HepG2 (cell line): ENCODE measurements around the gene ANXA6. TPM values are rescaled to one million over a fixed set of nuclear protein-coding genes. Genes with fewer than 3 reads are reported as not detected.
A peak's percentile ranks its signal among the peaks of the same experiment; 100 is the strongest.

ENCODE experiments used
- BRD4 ChIP-seq: sonication (generic); formaldehyde crosslinking; IDR thresholded peaks from 2 replicates; pipeline ENCODE4 v1.4.0; 2020; ENCODE audit warnings: missing genetic modification reagents
- HDAC1 ChIP-seq: sonication (generic); formaldehyde crosslinking; IDR thresholded peaks from 2 replicates; pipeline ENCODE4 v1.5.1; 2020; ENCODE audit warnings: mild to moderate bottlenecking, missing genetic modification reagents
- NCOA1 ChIP-seq: sonication (generic); formaldehyde crosslinking; IDR thresholded peaks from 2 replicates; pipeline ENCODE4 v1.9.0; 2021; ENCODE audit warnings: missing genetic modification reagents
- NFKBIZ ChIP-seq: IDR thresholded peaks from 2 replicates; pipeline ENCODE4 v1.6.1; 2018; ENCODE audit warnings: missing genetic modification reagents, missing compliant biosample characterization
- POLR2G ChIP-seq: fragments of 200-400 bp; formaldehyde crosslinking; IDR thresholded peaks from 2 replicates; pipeline ENCODE4 v1.6.1; 2018; ENCODE audit warnings: mild to moderate bottlenecking, low read depth, low read length, moderate library complexity
- RBM39 ChIP-seq: fragments of 200-400 bp; formaldehyde crosslinking; IDR thresholded peaks from one replicate; pipeline ENCODE4 v1.6.1; 2018; ENCODE audit warnings: antibody characterized with exemption, mild to moderate bottlenecking, low read depth, low read length; ENCODE audit not compliant: poor library complexity, severe bottlenecking
- YEATS2 ChIP-seq: sonication (generic); formaldehyde crosslinking; IDR thresholded peaks from 2 replicates; pipeline ENCODE4 v1.4.0; 2020; ENCODE audit warnings: missing genetic modification reagents, borderline replicate concordance
- ZFP36 ChIP-seq: fragments of 150-350 bp; IDR thresholded peaks from 2 replicates; pipeline ENCODE4 v1.6.1; 2018; ENCODE audit warnings: borderline replicate concordance, low read length, low read depth; ENCODE audit not compliant: partially characterized antibody
- ZNF501 ChIP-seq: sonication (generic); formaldehyde crosslinking; IDR thresholded peaks from 2 replicates; pipeline ENCODE4 v1.5.1; 2020; ENCODE audit warnings: mild to moderate bottlenecking, moderate library complexity, missing genetic modification reagents
- ZNF772 ChIP-seq: sonication (generic); formaldehyde crosslinking; IDR thresholded peaks from 2 replicates; pipeline ENCODE4 v1.5.0; 2020; ENCODE audit warnings: mild to moderate bottlenecking, missing genetic modification reagents
- ZSCAN25 ChIP-seq: sonication (generic); formaldehyde crosslinking; IDR thresholded peaks from 2 replicates; pipeline ENCODE4 v1.8.0; 2022; ENCODE audit warnings: mild to moderate bottlenecking, missing genetic modification reagents
- polyA plus RNA-seq, 8 experiments: library from polyadenylated mRNA; depleted of rRNA in 3 of 8; stranded (reverse) in 7 of 8; unstranded in 1 of 8; fragments of >200 nt; fragmentation: Illumina TruSeq in 4 of 8; extraction: Trizol in 4 of 8; gene quantifications; 2 replicates each; pipeline versions ENCODE4 v1.2.1 to v1.2.3, GENCODE V29; 2011 to 2016; ENCODE audit warnings: low read depth in 4 of 8, missing spikeins in 1 of 8, mixed read lengths in 1 of 8; ENCODE audit not compliant: insufficient read depth in 1 of 8
- total RNA-seq, 5 experiments: library from RNA; depleted of rRNA; stranded (reverse); fragments of >200 nt; fragmentation: Illumina TruSeq; extraction: Trizol; gene quantifications; 2 replicates each; pipeline ENCODE4 v1.2.3, GENCODE V29; 2016; ENCODE audit warnings: low read depth in 1 of 5
- TF ChIP-seq, protein P1 (sequence below): sonication (generic); formaldehyde crosslinking; IDR thresholded peaks from 2 replicates; pipeline ENCODE4 v1.4.0; 2020; ENCODE audit warnings: low read depth, missing genetic modification reagents
- TF ChIP-seq, protein P2 (sequence below): sonication (generic); formaldehyde crosslinking; IDR thresholded peaks from 2 replicates; pipeline ENCODE4 v1.5.1; 2020; ENCODE audit warnings: mild to moderate bottlenecking, missing genetic modification reagents, moderate library complexity
- TF ChIP-seq, protein P3 (sequence below): sonication (generic); formaldehyde crosslinking; IDR thresholded peaks from 2 replicates; pipeline ENCODE4 v1.5.1; 2020; ENCODE audit warnings: mild to moderate bottlenecking, missing genetic modification reagents, borderline replicate concordance

The ANXA6 gene
- total and polyA plus RNA-seq, 2 of the 13 experiments (the other 11 are each of a cell fraction or from before 2014, with no cell fraction given): 103 to 125 TPM

DNA sequence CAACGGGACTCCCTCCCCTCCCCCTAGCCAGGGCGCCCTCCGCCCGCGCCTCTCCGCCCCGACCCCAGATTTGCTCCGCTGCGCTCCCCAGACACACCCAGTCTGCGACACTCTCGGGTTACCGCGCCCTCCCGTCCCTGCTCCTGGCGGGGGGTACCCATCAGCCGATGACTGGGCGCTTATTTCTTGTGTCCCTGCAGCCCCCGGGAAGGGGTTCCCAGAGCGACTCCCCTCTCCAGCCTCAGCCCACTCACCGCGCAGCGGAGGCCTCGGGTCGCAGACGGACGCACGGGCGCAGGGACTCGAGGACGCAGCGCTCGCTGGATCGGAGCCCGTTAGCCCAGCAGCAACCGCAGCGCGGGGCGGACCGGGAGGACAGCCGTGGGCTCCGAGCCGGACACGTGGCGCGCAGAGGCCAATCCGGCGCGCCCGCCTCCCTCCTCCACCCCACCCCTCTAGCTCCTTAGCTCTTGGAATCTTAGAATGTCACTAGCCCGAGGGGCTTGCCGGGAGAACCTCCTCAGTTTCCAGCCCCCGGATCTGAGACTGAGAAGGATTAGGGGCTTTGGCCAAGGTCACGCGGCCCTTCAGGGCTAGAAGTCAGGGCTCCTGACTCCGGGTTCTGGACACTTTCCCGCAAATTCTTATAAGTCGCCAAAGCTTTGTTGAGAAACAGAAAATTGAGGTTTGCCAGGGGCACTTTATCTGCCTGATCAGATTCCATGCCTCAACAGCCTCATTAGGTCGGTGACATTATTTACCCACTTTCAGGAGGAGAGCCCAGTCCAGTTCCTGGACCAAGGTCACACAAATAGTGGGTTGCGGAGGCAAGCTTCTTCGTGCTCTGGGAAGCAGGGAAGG, at the start of gene ANXA6 (continued):
- TF ChIP-seq NFKBIZ (CRISPR knock-in tag) (peak; percentile 33; the same call in 1 of the 2 replicates), NCOA1 (0 out of 2 replicates have a peak, but pooled peaks have one; percentile 48), ZSCAN25 (CRISPR knock-in tag) (no peak; the same call in 1 of the 2 replicates), POLR2G (peak; percentile 53), ZFP36 (no peak), YEATS2 (CRISPR knock-in tag) (no peak), HDAC1 (peak; percentile 67; the same call in 1 of the 2 replicates), RBM39 (no peak), ZNF772 (peak; percentile 45; the same call in 1 of the 2 replicates), BRD4 (CRISPR knock-in tag) (peak; percentile 57; the same call in 1 of the 2 replicates), ZNF501 (CRISPR knock-in tag) (peak; percentile 37; the same call in 1 of the 2 replicates)
- TF ChIP-seq, protein P1, sequence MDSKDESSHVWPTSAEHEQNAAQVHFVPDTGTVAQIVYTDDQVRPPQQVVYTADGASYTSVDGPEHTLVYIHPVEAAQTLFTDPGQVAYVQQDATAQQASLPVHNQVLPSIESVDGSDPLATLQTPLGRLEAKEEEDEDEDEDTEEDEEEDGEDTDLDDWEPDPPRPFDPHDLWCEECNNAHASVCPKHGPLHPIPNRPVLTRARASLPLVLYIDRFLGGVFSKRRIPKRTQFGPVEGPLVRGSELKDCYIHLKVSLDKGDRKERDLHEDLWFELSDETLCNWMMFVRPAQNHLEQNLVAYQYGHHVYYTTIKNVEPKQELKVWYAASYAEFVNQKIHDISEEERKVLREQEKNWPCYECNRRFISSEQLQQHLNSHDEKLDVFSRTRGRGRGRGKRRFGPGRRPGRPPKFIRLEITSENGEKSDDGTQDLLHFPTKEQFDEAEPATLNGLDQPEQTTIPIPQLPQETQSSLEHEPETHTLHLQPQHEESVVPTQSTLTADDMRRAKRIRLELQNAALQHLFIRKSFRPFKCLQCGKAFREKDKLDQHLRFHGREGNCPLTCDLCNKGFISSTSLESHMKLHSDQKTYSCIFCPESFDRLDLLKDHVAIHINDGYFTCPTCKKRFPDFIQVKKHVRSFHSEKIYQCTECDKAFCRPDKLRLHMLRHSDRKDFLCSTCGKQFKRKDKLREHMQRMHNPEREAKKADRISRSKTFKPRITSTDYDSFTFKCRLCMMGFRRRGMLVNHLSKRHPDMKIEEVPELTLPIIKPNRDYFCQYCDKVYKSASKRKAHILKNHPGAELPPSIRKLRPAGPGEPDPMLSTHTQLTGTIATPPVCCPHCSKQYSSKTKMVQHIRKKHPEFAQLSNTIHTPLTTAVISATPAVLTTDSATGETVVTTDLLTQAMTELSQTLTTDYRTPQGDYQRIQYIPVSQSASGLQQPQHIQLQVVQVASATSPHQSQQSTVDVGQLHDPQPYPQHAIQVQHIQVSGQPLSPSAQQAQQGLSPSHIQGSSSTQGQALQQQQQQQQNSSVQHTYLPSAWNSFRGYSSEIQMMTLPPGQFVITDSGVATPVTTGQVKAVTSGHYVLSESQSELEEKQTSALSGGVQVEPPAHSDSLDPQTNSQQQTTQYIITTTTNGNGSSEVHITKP (CRISPR knock-in tag): no peak
- TF ChIP-seq, protein P2, sequence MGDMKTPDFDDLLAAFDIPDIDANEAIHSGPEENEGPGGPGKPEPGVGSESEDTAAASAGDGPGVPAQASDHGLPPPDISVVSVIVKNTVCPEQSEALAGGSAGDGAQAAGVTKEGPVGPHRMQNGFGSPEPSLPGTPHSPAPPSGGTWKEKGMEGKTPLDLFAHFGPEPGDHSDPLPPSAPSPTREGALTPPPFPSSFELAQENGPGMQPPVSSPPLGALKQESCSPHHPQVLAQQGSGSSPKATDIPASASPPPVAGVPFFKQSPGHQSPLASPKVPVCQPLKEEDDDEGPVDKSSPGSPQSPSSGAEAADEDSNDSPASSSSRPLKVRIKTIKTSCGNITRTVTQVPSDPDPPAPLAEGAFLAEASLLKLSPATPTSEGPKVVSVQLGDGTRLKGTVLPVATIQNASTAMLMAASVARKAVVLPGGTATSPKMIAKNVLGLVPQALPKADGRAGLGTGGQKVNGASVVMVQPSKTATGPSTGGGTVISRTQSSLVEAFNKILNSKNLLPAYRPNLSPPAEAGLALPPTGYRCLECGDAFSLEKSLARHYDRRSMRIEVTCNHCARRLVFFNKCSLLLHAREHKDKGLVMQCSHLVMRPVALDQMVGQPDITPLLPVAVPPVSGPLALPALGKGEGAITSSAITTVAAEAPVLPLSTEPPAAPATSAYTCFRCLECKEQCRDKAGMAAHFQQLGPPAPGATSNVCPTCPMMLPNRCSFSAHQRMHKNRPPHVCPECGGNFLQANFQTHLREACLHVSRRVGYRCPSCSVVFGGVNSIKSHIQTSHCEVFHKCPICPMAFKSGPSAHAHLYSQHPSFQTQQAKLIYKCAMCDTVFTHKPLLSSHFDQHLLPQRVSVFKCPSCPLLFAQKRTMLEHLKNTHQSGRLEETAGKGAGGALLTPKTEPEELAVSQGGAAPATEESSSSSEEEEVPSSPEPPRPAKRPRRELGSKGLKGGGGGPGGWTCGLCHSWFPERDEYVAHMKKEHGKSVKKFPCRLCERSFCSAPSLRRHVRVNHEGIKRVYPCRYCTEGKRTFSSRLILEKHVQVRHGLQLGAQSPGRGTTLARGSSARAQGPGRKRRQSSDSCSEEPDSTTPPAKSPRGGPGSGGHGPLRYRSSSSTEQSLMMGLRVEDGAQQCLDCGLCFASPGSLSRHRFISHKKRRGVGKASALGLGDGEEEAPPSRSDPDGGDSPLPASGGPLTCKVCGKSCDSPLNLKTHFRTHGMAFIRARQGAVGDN (CRISPR knock-in tag): peak; percentile 95
- TF ChIP-seq, protein P3, sequence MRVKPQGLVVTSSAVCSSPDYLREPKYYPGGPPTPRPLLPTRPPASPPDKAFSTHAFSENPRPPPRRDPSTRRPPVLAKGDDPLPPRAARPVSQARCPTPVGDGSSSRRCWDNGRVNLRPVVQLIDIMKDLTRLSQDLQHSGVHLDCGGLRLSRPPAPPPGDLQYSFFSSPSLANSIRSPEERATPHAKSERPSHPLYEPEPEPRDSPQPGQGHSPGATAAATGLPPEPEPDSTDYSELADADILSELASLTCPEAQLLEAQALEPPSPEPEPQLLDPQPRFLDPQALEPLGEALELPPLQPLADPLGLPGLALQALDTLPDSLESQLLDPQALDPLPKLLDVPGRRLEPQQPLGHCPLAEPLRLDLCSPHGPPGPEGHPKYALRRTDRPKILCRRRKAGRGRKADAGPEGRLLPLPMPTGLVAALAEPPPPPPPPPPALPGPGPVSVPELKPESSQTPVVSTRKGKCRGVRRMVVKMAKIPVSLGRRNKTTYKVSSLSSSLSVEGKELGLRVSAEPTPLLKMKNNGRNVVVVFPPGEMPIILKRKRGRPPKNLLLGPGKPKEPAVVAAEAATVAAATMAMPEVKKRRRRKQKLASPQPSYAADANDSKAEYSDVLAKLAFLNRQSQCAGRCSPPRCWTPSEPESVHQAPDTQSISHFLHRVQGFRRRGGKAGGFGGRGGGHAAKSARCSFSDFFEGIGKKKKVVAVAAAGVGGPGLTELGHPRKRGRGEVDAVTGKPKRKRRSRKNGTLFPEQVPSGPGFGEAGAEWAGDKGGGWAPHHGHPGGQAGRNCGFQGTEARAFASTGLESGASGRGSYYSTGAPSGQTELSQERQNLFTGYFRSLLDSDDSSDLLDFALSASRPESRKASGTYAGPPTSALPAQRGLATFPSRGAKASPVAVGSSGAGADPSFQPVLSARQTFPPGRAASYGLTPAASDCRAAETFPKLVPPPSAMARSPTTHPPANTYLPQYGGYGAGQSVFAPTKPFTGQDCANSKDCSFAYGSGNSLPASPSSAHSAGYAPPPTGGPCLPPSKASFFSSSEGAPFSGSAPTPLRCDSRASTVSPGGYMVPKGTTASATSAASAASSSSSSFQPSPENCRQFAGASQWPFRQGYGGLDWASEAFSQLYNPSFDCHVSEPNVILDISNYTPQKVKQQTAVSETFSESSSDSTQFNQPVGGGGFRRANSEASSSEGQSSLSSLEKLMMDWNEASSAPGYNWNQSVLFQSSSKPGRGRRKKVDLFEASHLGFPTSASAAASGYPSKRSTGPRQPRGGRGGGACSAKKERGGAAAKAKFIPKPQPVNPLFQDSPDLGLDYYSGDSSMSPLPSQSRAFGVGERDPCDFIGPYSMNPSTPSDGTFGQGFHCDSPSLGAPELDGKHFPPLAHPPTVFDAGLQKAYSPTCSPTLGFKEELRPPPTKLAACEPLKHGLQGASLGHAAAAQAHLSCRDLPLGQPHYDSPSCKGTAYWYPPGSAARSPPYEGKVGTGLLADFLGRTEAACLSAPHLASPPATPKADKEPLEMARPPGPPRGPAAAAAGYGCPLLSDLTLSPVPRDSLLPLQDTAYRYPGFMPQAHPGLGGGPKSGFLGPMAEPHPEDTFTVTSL: no peak
